Endothelial cell of umbilical vein (primary cell): ENCODE measurements around the gene ATP6V1F. TPM values are rescaled to one million over a fixed set of nuclear protein-coding genes. Genes with fewer than 3 reads are reported as not detected.
A peak's percentile ranks its signal among the peaks of the same experiment; 100 is the strongest.

ENCODE experiments used
- BruUV-seq: library from RNA; stranded (reverse); fragments of 400-500 nt; replicated peaks from 2 replicates; lab custom pipeline; 2021; lab: Mats Ljungman, UMichigan
- CTCF ChIA-PET: fragments of 300-600, 350-600 bp; sonication (Branson Sonifier 250); formaldehyde crosslinking; loops from one replicate; lab custom pipeline; 2021; ENCODE audit warnings: antibody characterized with exemption, inconsistent platforms; lab: Charles Lee
- POLR2A ChIA-PET: fragments of 300-600, 350-600 bp; sonication (Branson Sonifier 250); formaldehyde crosslinking; loops from one replicate; lab custom pipeline; 2021; ENCODE audit warnings: antibody characterized with exemption, inconsistent platforms; lab: Charles Lee
- DNase-seq: peaks from one replicate; pipeline ENCODE4 v3.0.0-alpha.2; 2011; ENCODE audit warnings: low read depth, low spot score
- FAIRE-seq: peaks from 2 replicates; lab custom pipeline; 2011; peaks lifted over from hg19 to GRCh38; lab: Jason Lieb, UNC
- H2AFZ ChIP-seq: 2 replicates; pipeline ENCODE4 v1.6.0; 2012; ENCODE audit warnings: low read depth, low read length, control low read depth, inconsistent platforms
- H3K27ac ChIP-seq: 2 replicates; pipeline ENCODE4 v1.5.1; 2011; ENCODE audit warnings: low read depth, mild to moderate bottlenecking, control low read depth, low read length, moderate library complexity; ENCODE audit not compliant: insufficient read depth
- H3K27me3 ChIP-seq, 2 experiments: 2 replicates each; pipeline versions ENCODE4 v1.6.0 to v1.6.1; 2011; ENCODE audit warnings: low read length in 2 of 2, mixed read lengths in 1 of 2; ENCODE audit not compliant: control insufficient read depth in 2 of 2, insufficient read depth in 2 of 2
- H3K36me3 ChIP-seq, 2 experiments: 2 replicates in 1 of 2; 3 replicates in 1 of 2; pipeline ENCODE4 v1.5.1; 2011; ENCODE audit warnings: low read length in 2 of 2, mild to moderate bottlenecking in 1 of 2, moderate library complexity in 1 of 2; ENCODE audit not compliant: control insufficient read depth in 2 of 2, insufficient read depth in 2 of 2; ENCODE audit errors: extremely low read depth in 1 of 2
- H3K4me1 ChIP-seq: 3 replicates; pipeline ENCODE4 v1.5.1; 2011; ENCODE audit warnings: mild to moderate bottlenecking, low read length; ENCODE audit not compliant: control insufficient read depth, insufficient read depth; ENCODE audit errors: extremely low read depth
- H3K4me2 ChIP-seq: 2 replicates; pipeline ENCODE4 v1.6.1; 2011; ENCODE audit warnings: low read length, control low read depth, mixed read lengths; ENCODE audit not compliant: insufficient read depth
- H3K4me3 ChIP-seq, 3 experiments: fragments of 200-600 bp in 1 of 3; sonication (generic), shearing (Covaris generic) in 1 of 3; replicated peaks in 1 of 3; 2 replicates each; pipeline ENCODE4 v1.5.1; 2011 to 2016; ENCODE audit warnings: control low read depth in 3 of 3, low read length in 3 of 3, mild to moderate bottlenecking in 2 of 3, inconsistent platforms in 1 of 3, low read depth in 1 of 3, moderate library complexity in 1 of 3; ENCODE audit not compliant: insufficient read depth in 1 of 3
- H3K79me2 ChIP-seq: 2 replicates; pipeline ENCODE4 v1.6.0; 2012; ENCODE audit warnings: low read length, inconsistent platforms; ENCODE audit not compliant: control insufficient read depth, insufficient read depth
- H3K9ac ChIP-seq: replicated peaks from 2 replicates; pipeline ENCODE3; 2011; ENCODE audit warnings: low read length, control low read depth; ENCODE audit not compliant: insufficient read depth; ENCODE audit errors: extremely low read depth
- H3K9me1 ChIP-seq: replicated peaks from 3 replicates; pipeline ENCODE4 v1.6.0; 2011; ENCODE audit warnings: mild to moderate bottlenecking, low read length; ENCODE audit not compliant: control insufficient read depth, insufficient read depth; ENCODE audit errors: extremely low read depth
- H3K9me3 ChIP-seq: replicated peaks from 2 replicates; pipeline ENCODE4 v1.5.1; 2012; ENCODE audit warnings: low read length, inconsistent platforms; ENCODE audit not compliant: control insufficient read depth, insufficient read depth
- H4K20me1 ChIP-seq: replicated peaks from 2 replicates; pipeline ENCODE3; 2011; ENCODE audit warnings: mild to moderate bottlenecking, low read length; ENCODE audit not compliant: control insufficient read depth, insufficient read depth; ENCODE audit errors: extremely low read depth
- EZH2 ChIP-seq: IDR thresholded peaks from 2 replicates; pipeline ENCODE4 v1.6.1; 2012; ENCODE audit warnings: borderline replicate concordance, low read depth, mild to moderate bottlenecking, moderate library complexity, low read length, inconsistent platforms; ENCODE audit not compliant: severe bottlenecking
- JUN ChIP-seq: IDR thresholded peaks from 2 replicates; pipeline ENCODE4 v1.6.1; 2011; ENCODE audit warnings: borderline replicate concordance, low read depth; ENCODE audit not compliant: insufficient read length, insufficient read depth
- MYC ChIP-seq: IDR thresholded peaks from one replicate; pipeline ENCODE4 v1.6.1; 2011; ENCODE audit warnings: mild to moderate bottlenecking, low read depth, low read length
- POLR2A ChIP-seq: IDR thresholded peaks from 2 replicates; pipeline ENCODE4 v1.6.1; 2012; ENCODE audit warnings: low read depth, mild to moderate bottlenecking, control low read depth, low read length
- POLR2AphosphoS5 ChIP-seq: IDR thresholded peaks from 2 replicates; pipeline ENCODE4 v1.6.1; 2012; ENCODE audit warnings: low read depth, mild to moderate bottlenecking, control low read depth, low read length, moderate library complexity; ENCODE audit not compliant: insufficient read depth
- dilution Hi-C: fragments of 300-500 bp; cut with MboI; formaldehyde crosslinking; loops from one replicate; pipeline ENCODE4 v1.15.0; 2019; ENCODE audit warnings: low sequenced_read_pairs; ENCODE audit not compliant: extremely low pct_ligation_motif_present
- intact Hi-C: fragments of 100-400 bp; cut with micrococcal nuclease; formaldehyde crosslinking; loops from one replicate; pipeline ENCODE4 v1.10.0; 2022
- polyA plus RNA-seq, 4 experiments: library from polyadenylated mRNA; depleted of rRNA in 3 of 4; stranded (reverse) in 3 of 4; unstranded in 1 of 4; fragments of >200 nt; gene quantifications; 2 replicates each; pipeline versions ENCODE4 v1.2.1 to v1.2.3, GENCODE V29; 2011 to 2012; ENCODE audit warnings: missing spikeins in 1 of 4
- total RNA-seq: library from RNA; stranded (reverse); gene quantifications from 2 replicates; pipeline ENCODE4 v1.2.3, GENCODE V29; 2021
- TF ChIP-seq, protein P1 (sequence below), 2 donors: IDR thresholded peaks; 1 replicate in 1 of 2; 2 replicates in 1 of 2; pipeline ENCODE4 v1.5.1; 2011; ENCODE audit warnings: low read length in 2 of 2, mild to moderate bottlenecking in 2 of 2, moderate library complexity in 2 of 2, control low read depth in 1 of 2, inconsistent platforms in 1 of 2, low read depth in 1 of 2; ENCODE audit not compliant: insufficient read depth in 1 of 2; ENCODE audit errors: extremely low read depth in 1 of 2

ATP6V1F gene
- total and polyA plus RNA-seq, 2 donors (not counting 3 experiments of a cell fraction or from before 2014, with no cell fraction given): 156 to 360 TPM

DNA sequence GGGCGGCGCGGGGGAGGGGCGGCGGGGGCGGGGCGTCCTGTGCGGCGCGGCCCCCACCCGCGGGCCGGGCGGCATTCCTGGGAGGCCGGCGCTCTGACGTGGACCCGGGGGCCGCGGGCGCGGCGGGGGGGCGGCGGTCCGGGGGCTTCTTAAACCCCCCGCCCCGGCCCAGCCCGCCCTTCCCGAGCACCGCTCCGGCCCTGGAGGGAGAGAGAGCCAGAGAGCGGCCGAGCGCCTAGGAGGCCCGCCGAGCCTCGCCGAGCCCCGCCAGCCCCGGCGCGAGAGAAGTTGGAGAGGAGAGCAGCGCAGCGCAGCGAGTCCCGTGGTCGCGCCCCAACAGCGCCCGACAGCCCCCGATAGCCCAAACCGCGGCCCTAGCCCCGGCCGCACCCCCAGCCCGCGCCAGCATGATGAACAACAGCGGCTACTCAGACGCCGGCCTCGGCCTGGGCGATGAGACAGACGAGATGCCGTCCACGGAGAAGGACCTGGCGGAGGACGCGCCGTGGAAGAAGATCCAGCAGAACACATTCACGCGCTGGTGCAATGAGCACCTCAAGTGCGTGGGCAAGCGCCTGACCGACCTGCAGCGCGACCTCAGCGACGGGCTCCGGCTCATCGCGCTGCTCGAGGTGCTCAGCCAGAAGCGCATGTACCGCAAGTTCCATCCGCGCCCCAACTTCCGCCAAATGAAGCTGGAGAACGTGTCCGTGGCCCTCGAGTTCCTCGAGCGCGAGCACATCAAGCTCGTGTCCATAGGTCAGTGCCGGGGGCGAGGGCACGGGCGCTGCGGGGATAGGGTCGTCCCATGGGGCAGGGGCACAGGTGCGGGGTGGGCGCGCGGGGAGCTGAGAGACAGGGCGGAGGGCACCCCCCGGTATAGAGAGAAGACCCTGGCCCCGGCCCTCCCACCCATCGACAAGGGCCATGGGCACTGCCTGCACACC is 32.2 kb upstream of the ATP6V1F start, which contains the start of gene FLNC:
Gene FLNC (plus strand): TSS at position 176 of the 947 bp plus-strand sequence. CDS start 232 bp downstream, at position 408.
- Histone ChIP-seq H4K20me1 (no peaks in the 10 kb centered on the region), H3K27me3 (no peaks in the 10 kb centered on the region), H3K27ac (peak within 1 kb of the TSS; percentile 49), H3K4me2 (peak within 1 kb of the TSS; percentile 79), H3K79me2 (peaks cover 29% of the 10 kb centered on the region), H2AFZ (peak within 1 kb of the TSS; percentile 64), H3K4me3 (peak within 1 kb of the TSS; percentile 54 to 73 (median 69)), H3K36me3 (peaks cover 0 to 6% of the 10 kb centered on the region in 2 experiments), H3K9me1 (no peaks in the 10 kb centered on the region), H3K9ac (peak within 1 kb of the TSS; percentile 69), H3K4me1 (peaks cover 42% of the 10 kb centered on the region), H3K9me3 (no peaks in the 10 kb centered on the region)
- peak; percentile 23 for TF ChIP-seq POLR2A
- TF ChIP-seq, protein P1, sequence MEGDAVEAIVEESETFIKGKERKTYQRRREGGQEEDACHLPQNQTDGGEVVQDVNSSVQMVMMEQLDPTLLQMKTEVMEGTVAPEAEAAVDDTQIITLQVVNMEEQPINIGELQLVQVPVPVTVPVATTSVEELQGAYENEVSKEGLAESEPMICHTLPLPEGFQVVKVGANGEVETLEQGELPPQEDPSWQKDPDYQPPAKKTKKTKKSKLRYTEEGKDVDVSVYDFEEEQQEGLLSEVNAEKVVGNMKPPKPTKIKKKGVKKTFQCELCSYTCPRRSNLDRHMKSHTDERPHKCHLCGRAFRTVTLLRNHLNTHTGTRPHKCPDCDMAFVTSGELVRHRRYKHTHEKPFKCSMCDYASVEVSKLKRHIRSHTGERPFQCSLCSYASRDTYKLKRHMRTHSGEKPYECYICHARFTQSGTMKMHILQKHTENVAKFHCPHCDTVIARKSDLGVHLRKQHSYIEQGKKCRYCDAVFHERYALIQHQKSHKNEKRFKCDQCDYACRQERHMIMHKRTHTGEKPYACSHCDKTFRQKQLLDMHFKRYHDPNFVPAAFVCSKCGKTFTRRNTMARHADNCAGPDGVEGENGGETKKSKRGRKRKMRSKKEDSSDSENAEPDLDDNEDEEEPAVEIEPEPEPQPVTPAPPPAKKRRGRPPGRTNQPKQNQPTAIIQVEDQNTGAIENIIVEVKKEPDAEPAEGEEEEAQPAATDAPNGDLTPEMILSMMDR (IDR thresholded peaks at IDR 0.05; ENCODE audit: extremely low read depth in 1 of 2, insufficient read depth in 1 of 2, low read depth in 1 of 2, low read length in 2 of 2): no peak
- no peak for TF ChIP-seq EZH2
- peak; percentile 72 for TF ChIP-seq POLR2AphosphoS5
- TF ChIP-seq JUN: no peak
- no peak for TF ChIP-seq MYC
- ChIA-PET POLR2A (interaction anchor here (1.3 kb wide), 1 partner anchor 91 kb away, joined by 7 read pairs; the partner anchor contains the start of gene CALU), CTCF (interaction anchor here (1.2 to 4.3 kb wide), 5 partner anchors 10 to 403 kb away, joined by 3 to 48 read pairs (median 4); partner anchors contain the start of gene ATP6V1F)
- intact Hi-C loops (no loop called here), dilution Hi-C loops (no loop called here)
- BruUV-seq: TSS peak; percentile 98
- peak; percentile 78 for FAIRE-seq
- peak; percentile 68 for DNase-seq
